Measurements from ENCODE around the gene ANKS4B. TPM values are rescaled to one million over a fixed set of nuclear protein-coding genes. Genes with fewer than 3 reads are reported as not detected.

ANKS4B gene
- polyA plus RNA-seq, 1 donor from 2014 or later, result not detected

- Histone ChIP-seq H3K27ac (ENCODE audit: low read length) (no peak overlapping the region), H3K9me2 (ENCODE audit: insufficient read depth, low read length) (no peaks in the 10 kb centered on the region), H3K4me2 (ENCODE audit: low read length) (no peak overlapping the region), H3K9ac (ENCODE audit: low read length) (no peak overlapping the region), H4K20me1 (ENCODE audit: insufficient read depth) (no peaks in the 10 kb centered on the region), H2AFZ (ENCODE audit: low read depth, low read length) (no peak overlapping the region), H3K27me3 (ENCODE audit: insufficient read depth, low read depth, low read length) (no peaks in the 10 kb centered on the region), H3K4me3 (ENCODE audit: low read length) (no peak overlapping the region), H3K79me2 (replicated peaks; ENCODE audit: insufficient read depth, low read length) (no peaks in the 10 kb centered on the region), H3K36me3 (ENCODE audit: insufficient read depth, low read length) (no peaks in the 10 kb centered on the region), H3K9me3 (ENCODE audit: low read length) (peaks cover 3% of the 10 kb centered on the region), H3F3A (ENCODE audit: insufficient read depth, low read length, poor library complexity, severe bottlenecking) (no peaks in the 10 kb centered on the region)
- TF ChIP-seq POLR2AphosphoS5 (IDR thresholded peaks at IDR 0.05) (no peak), RAD21 (conservative IDR thresholded peaks at IDR 0.05) (no peak), MXI1 (conservative IDR thresholded peaks at IDR 0.05; ENCODE audit: poor library complexity, severe bottlenecking) (no peak), SMC3 (conservative IDR thresholded peaks at IDR 0.05; ENCODE audit: poor library complexity) (no peak), CTCF (IDR thresholded peaks at IDR 0.05; ENCODE audit: poor library complexity, severe bottlenecking) (no peak), EZH2 (IDR thresholded peaks at IDR 0.05; ENCODE audit: borderline replicate concordance, insufficient read depth, low read length, poor library complexity, severe bottlenecking) (no peak), TAF1 (IDR thresholded peaks at IDR 0.05; ENCODE audit: low read depth) (no peak), EP300 (conservative IDR thresholded peaks at IDR 0.05; ENCODE audit: poor library complexity, severe bottlenecking) (no peak), REST (IDR thresholded peaks at IDR 0.05; ENCODE audit: borderline replicate concordance) (no peak)
These were observed 24.9 kb upstream of the ANKS4B start for GRCh38 chr16:21208446-21209230.

- no peak within 1 kb of the TSS for H3K4me2 ChIP-seq (ENCODE audit: low read length)
- TF ChIP-seq EP300 (conservative IDR thresholded peaks at IDR 0.05; ENCODE audit: poor library complexity, severe bottlenecking), result no peak
- no peak for TF ChIP-seq SMC3 (conservative IDR thresholded peaks at IDR 0.05; ENCODE audit: poor library complexity)
- no peak for TF ChIP-seq MXI1 (conservative IDR thresholded peaks at IDR 0.05; ENCODE audit: poor library complexity, severe bottlenecking)
- TF ChIP-seq REST (IDR thresholded peaks at IDR 0.05; ENCODE audit: borderline replicate concordance), result no peak
- TF ChIP-seq POLR2AphosphoS5 (IDR thresholded peaks at IDR 0.05), result no peak
- no peak for TF ChIP-seq EZH2 (IDR thresholded peaks at IDR 0.05; ENCODE audit: borderline replicate concordance, insufficient read depth, low read length, poor library complexity, severe bottlenecking)
- TF ChIP-seq CTCF (IDR thresholded peaks at IDR 0.05; ENCODE audit: poor library complexity, severe bottlenecking), result no peak
- TF ChIP-seq TAF1 (IDR thresholded peaks at IDR 0.05; ENCODE audit: low read depth), result no peak
- no peak for TF ChIP-seq RAD21 (conservative IDR thresholded peaks at IDR 0.05)
- no peak within 1 kb of the TSS for H3K4me3 ChIP-seq (ENCODE audit: low read length)
- H4K20me1 ChIP-seq (ENCODE audit: insufficient read depth), result no peaks in the 10 kb centered on the region
- no peak within 1 kb of the TSS for H2AFZ ChIP-seq (ENCODE audit: low read depth, low read length)
- H3K9me2 ChIP-seq (ENCODE audit: insufficient read depth, low read length), result no peaks in the 10 kb centered on the region
- H3F3A ChIP-seq (ENCODE audit: insufficient read depth, low read length, poor library complexity, severe bottlenecking), result no peaks in the 10 kb centered on the region
- no peaks in the 10 kb centered on the region for H3K79me2 ChIP-seq (replicated peaks; ENCODE audit: insufficient read depth, low read length)
- no peak within 1 kb of the TSS for H3K9ac ChIP-seq (ENCODE audit: low read length)
- no peaks in the 10 kb centered on the region for H3K36me3 ChIP-seq (ENCODE audit: insufficient read depth, low read length)
- H3K27ac ChIP-seq (ENCODE audit: low read length), result no peak within 1 kb of the TSS
- H3K27me3 ChIP-seq (ENCODE audit: insufficient read depth, low read depth, low read length), result no peaks in the 10 kb centered on the region
- H3K9me3 ChIP-seq (ENCODE audit: low read length), result no peaks in the 10 kb centered on the region
These were observed 22.0 kb upstream of the ANKS4B start, which contains the start of gene ZP2 for GRCh38 chr16:21211486-21211885. Gene ZP2, minus strand, starts transcription at chr16:21211574. Its CDS starts 27 bp downstream, at chr16:21211547.
